ENCODE results near the gene SKOR1. TPM values are rescaled to one million over a fixed set of nuclear protein-coding genes. Genes with fewer than 3 reads are reported as not detected.

The SKOR1 gene
- polyA plus RNA-seq, 1 of the 3 experiments (the other 2 are of a cell fraction): 0.26 TPM

GRCh38 chr15:67790610-67791319, 34.5 kb upstream of the SKOR1 start:
- no peak overlapping the region for H3K4me3 ChIP-seq (ENCODE audit: low read depth in 2 of 2, low read length in 1 of 2)
- no peaks in the 10 kb centered on the region for H3K9me2 ChIP-seq
- no peak overlapping the region for H3K4me2 ChIP-seq
- H3K36me3 ChIP-seq (replicated peaks in 1 of 2; ENCODE audit: control insufficient read depth in 1 of 2, insufficient read depth in 2 of 2, low read length in 1 of 2): peaks cover 0 to 15% of the 10 kb centered on the region in 2 experiments
- H3F3A ChIP-seq (replicated peaks; ENCODE audit: insufficient read depth): peaks cover 4% of the 10 kb centered on the region
- ChIA-PET CTCF (no interaction called here), POLR2A (no interaction called here)
- H3K79me2 ChIP-seq (ENCODE audit: insufficient read depth): no peaks in the 10 kb centered on the region
- H3K9me3 ChIP-seq: peaks cover 8% of the 10 kb centered on the region; the same call in 1 of the 2 replicates
- TF ChIP-seq ELF1 (IDR thresholded peaks at IDR 0.05) (no peak), IRF3 (IDR thresholded peaks at IDR 0.05; ENCODE audit: low read depth, low read length) (no peak), GATA2 (CRISPR knock-in tag; IDR thresholded peaks at IDR 0.05) (no peak), POLR2AphosphoS5 (IDR thresholded peaks at IDR 0.05; ENCODE audit: low read depth, low read length) (no peak), USF2 (IDR thresholded peaks at IDR 0.05; ENCODE audit: borderline replicate concordance, low read depth, low read length) (no peak), TCF12 (IDR thresholded peaks at IDR 0.05) (no peak), REST (IDR thresholded peaks at IDR 0.05; ENCODE audit: low read depth, low read length) (no peak), RCOR1 (IDR thresholded peaks at IDR 0.05; ENCODE audit: low read length) (no peak), FOSL2 (IDR thresholded peaks at IDR 0.05; ENCODE audit: borderline replicate concordance, low read depth) (no peak), NRF1 (IDR thresholded peaks at IDR 0.05; ENCODE audit: low read depth, low read length) (no peak)
- no peak for DNase-seq
- H4K20me1 ChIP-seq (ENCODE audit: insufficient read depth): no peaks in the 10 kb centered on the region
- no peak overlapping the region for H3K27ac ChIP-seq (ENCODE audit: low read depth in 2 of 2, low read length in 1 of 2)
- WGBS (ENCODE audit: low lambda C conversion rate): 95% methylated on average over 3 of the region's 3 CpGs
- peaks cover 4 to 7% of the 10 kb centered on the region in 2 experiments for H3K4me1 ChIP-seq (ENCODE audit: control insufficient read depth in 1 of 2, insufficient read depth in 2 of 2, low read depth in 1 of 2, low read length in 1 of 2)
- no peak overlapping the region for H3K9ac ChIP-seq
- H2AFZ ChIP-seq (ENCODE audit: low read depth): no peak overlapping the region
- no peaks in the 10 kb centered on the region for H3K27me3 ChIP-seq (ENCODE audit: insufficient read depth)
